HEK293 (cell line): ENCODE measurements around the gene CEMIP2.

Experiments
- CTCF ChIA-PET: fragments of 350-600 bp; formaldehyde crosslinking; extraction: SDS; loops from one replicate; lab custom pipeline; 2021; ENCODE audit warnings: antibody characterized with exemption; lab: Yijun Ruan, JAX
- POLR2A ChIA-PET: fragments of 300-600 bp; formaldehyde crosslinking; extraction: SDS; loops from one replicate; lab custom pipeline; 2020; ENCODE audit warnings: antibody characterized with exemption, inconsistent platforms; lab: Yijun Ruan, JAX
- H3K27ac ChIP-seq: fragments of 200-500 bp; sonication (Bioruptor generic); 2 replicates; pipeline ENCODE4 v1.5.1; 2014; ENCODE audit warnings: low read depth, low read length, control low read depth, inconsistent platforms; ENCODE audit errors: extremely low read depth
- H3K36me3 ChIP-seq, 2 experiments: fragments of 200-500 bp in 1 of 2; sonication (Bioruptor generic) in 1 of 2; 1 replicate in 1 of 2; 2 replicates in 1 of 2; pipeline ENCODE4 v1.5.1; 2014 to 2017; ENCODE audit warnings: inconsistent platforms in 2 of 2, low read length in 2 of 2; ENCODE audit not compliant: control insufficient read depth in 2 of 2, insufficient read depth in 1 of 2
- H3K4me1 ChIP-seq: fragments of 200-500 bp; sonication (Bioruptor generic); 2 replicates; pipeline ENCODE4 v1.5.1; 2014; ENCODE audit warnings: mild to moderate bottlenecking, low read length, inconsistent platforms; ENCODE audit not compliant: control insufficient read depth, insufficient read depth
- H3K4me3 ChIP-seq: 2 replicates; pipeline ENCODE4 v1.5.1; 2011; ENCODE audit warnings: low read depth, mild to moderate bottlenecking, control low read depth, low read length, moderate library complexity
- H3K9me3 ChIP-seq: fragments of 200-500 bp; sonication (Bioruptor generic); 2 replicates; pipeline ENCODE4 v1.5.1; 2014; ENCODE audit warnings: low read depth, low read length, inconsistent platforms; ENCODE audit not compliant: control insufficient read depth, insufficient read depth
- KLF17 ChIP-seq: fragments of 450-650 bp; formaldehyde crosslinking; IDR thresholded peaks from 2 replicates; pipeline ENCODE4 v1.5.1; 2016; ENCODE audit warnings: missing biosample characterization, missing genetic modification characterization
- MEIS1 ChIP-seq: sonication (generic); formaldehyde crosslinking; IDR thresholded peaks from 2 replicates; pipeline ENCODE4 v1.8.1; 2022; ENCODE audit warnings: missing genetic modification reagents, mild to moderate bottlenecking, borderline replicate concordance
- PRDM1 ChIP-seq: fragments of 450-650 bp; formaldehyde crosslinking; IDR thresholded peaks from 2 replicates; pipeline ENCODE4; 2016; ENCODE audit warnings: missing biosample characterization, missing genetic modification characterization
- TCF7L2 ChIP-seq: IDR thresholded peaks from 2 replicates; pipeline ENCODE4 v1.6.1; 2011; ENCODE audit warnings: low read depth, mild to moderate bottlenecking, inconsistent platforms, low read length, moderate library complexity, borderline replicate concordance
- TSHZ1 ChIP-seq: fragments of 450-650 bp; formaldehyde crosslinking; IDR thresholded peaks from 2 replicates; pipeline ENCODE4 v1.5.1; 2016; ENCODE audit warnings: missing biosample characterization, missing genetic modification characterization, borderline replicate concordance
- ZBTB17 ChIP-seq: fragments of 450-650 bp; formaldehyde crosslinking; IDR thresholded peaks from 2 replicates; pipeline ENCODE4 v1.5.1; 2016; ENCODE audit warnings: missing biosample characterization, missing genetic modification characterization
- ZEB2 ChIP-seq: fragments of 450-650 bp; formaldehyde crosslinking; IDR thresholded peaks from 2 replicates; pipeline ENCODE4 v1.5.1; 2016; ENCODE audit warnings: missing biosample characterization, missing genetic modification characterization
- ZNF404 ChIP-seq: fragments of 450-650 bp; formaldehyde crosslinking; IDR thresholded peaks from 2 replicates; pipeline ENCODE4 v1.5.1; 2017; ENCODE audit warnings: missing biosample characterization, missing genetic modification characterization
- ZNF549 ChIP-seq: fragments of 450-650 bp; IDR thresholded peaks from 2 replicates; pipeline ENCODE4 v1.5.1; 2018; ENCODE audit warnings: missing biosample characterization, missing genetic modification characterization, mild to moderate bottlenecking, inconsistent platforms, moderate library complexity
- ZNF600 ChIP-seq: fragments of 450-650 bp; formaldehyde crosslinking; IDR thresholded peaks from 2 replicates; pipeline ENCODE4 v1.5.1; 2016; ENCODE audit warnings: missing biosample characterization, missing genetic modification characterization
- ZNF626 ChIP-seq: fragments of 450-650 bp; sonication (Bioruptor Pico); formaldehyde crosslinking; IDR thresholded peaks from 2 replicates; pipeline ENCODE4 v1.5.1; 2018; ENCODE audit warnings: missing biosample characterization, missing genetic modification characterization, inconsistent platforms
- ZNF629 ChIP-seq: fragments of 450-650 bp; formaldehyde crosslinking; IDR thresholded peaks from 2 replicates; pipeline ENCODE4 v1.5.1; 2017; ENCODE audit warnings: missing biosample characterization, missing genetic modification characterization
- ZNF777 ChIP-seq: fragments of 450-650 bp; formaldehyde crosslinking; IDR thresholded peaks from 2 replicates; pipeline ENCODE4 v1.5.1; 2017; ENCODE audit warnings: missing biosample characterization, missing genetic modification characterization, borderline replicate concordance
- TF ChIP-seq, protein P1 (sequence below): fragments of 450-650 bp; formaldehyde crosslinking; IDR thresholded peaks from 2 replicates; pipeline ENCODE4 v1.5.1; 2017; ENCODE audit warnings: missing biosample characterization, missing genetic modification characterization
- TF ChIP-seq, protein P2 (sequence below): fragments of 450-650 bp; formaldehyde crosslinking; IDR thresholded peaks from 2 replicates; pipeline ENCODE4 v1.5.1; 2017; ENCODE audit warnings: missing biosample characterization, missing genetic modification characterization

Gene CEMIP2

DNA sequence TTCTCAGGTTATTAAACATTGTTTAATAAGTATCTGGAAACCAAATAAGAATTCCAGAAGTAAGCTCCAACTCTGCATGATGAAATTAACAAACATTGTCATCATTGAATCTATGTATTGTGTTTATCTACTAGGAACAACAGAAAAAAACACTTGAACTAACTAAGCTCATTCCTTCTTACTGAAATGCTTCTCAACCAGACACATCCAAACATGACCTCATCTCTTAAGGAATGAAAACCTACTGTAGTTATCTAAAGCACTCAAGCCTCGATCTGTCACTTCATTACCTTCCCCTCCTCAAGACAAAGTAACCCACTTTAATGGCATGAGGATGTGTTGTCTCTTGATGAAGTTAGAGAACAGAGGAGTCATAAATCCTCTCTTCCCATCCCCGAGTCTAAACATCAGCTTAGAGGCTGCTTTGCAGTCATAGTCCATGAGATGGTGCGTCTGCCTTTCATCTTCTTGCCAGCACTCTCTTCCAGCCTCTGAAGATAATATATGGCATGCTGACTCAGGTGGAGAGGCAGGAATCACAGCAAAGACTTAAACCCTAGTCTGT lies 86.5 kb downstream of the CEMIP2 start (continued):
- peak; percentile 60 for TF ChIP-seq ZBTB17 (tag by site-specific recombination)
- peak; percentile 35; the same call in 1 of the 2 replicates for TF ChIP-seq ZEB2 (tag by site-specific recombination)
- TF ChIP-seq TCF7L2 = peak; percentile 56; the same call in 1 of the 2 replicates
- peak; percentile 46; the same call in 1 of the 2 replicates for TF ChIP-seq ZNF600 (tag by site-specific recombination)
- TF ChIP-seq, protein P1, sequence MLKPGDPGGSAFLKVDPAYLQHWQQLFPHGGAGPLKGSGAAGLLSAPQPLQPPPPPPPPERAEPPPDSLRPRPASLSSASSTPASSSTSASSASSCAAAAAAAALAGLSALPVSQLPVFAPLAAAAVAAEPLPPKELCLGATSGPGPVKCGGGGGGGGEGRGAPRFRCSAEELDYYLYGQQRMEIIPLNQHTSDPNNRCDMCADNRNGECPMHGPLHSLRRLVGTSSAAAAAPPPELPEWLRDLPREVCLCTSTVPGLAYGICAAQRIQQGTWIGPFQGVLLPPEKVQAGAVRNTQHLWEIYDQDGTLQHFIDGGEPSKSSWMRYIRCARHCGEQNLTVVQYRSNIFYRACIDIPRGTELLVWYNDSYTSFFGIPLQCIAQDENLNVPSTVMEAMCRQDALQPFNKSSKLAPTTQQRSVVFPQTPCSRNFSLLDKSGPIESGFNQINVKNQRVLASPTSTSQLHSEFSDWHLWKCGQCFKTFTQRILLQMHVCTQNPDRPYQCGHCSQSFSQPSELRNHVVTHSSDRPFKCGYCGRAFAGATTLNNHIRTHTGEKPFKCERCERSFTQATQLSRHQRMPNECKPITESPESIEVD (tag by site-specific recombination) = peak; percentile 24; the same call in 1 of the 2 replicates
- TF ChIP-seq MEIS1 (CRISPR knock-in tag) = peak; percentile 65; the same call in 1 of the 2 replicates
- peak; percentile 73 for TF ChIP-seq PRDM1 (tag by site-specific recombination)
- no peak for TF ChIP-seq ZNF404 (tag by site-specific recombination)
- TF ChIP-seq TSHZ1 (tag by site-specific recombination) = 0 out of 2 replicates have a peak, but pooled peaks have one; percentile 26
- TF ChIP-seq ZNF629 (tag by site-specific recombination) = peak; percentile 62

GRCh38 chr9:71681104-71681707 lies 87.1 kb downstream of the CEMIP2 start:
- POLR2A ChIA-PET = interaction anchor here (1.2 to 2.8 kb wide), 6 partner anchors 17 to 230 kb away, joined by 3 to 17 read pairs (median 4); partner anchors contain the start of genes ABHD17B and C9orf85
- H3K4me1 ChIP-seq = 0 out of 2 replicates have a peak, but pooled peaks cover 3% of the 10 kb centered on the region
- TF ChIP-seq ZNF549 = no peak
- H3K27ac ChIP-seq = no peak overlapping the region
- H3K36me3 ChIP-seq = no peaks in the 10 kb centered on the region
- CTCF ChIA-PET = interaction anchor here (0.6 to 2.5 kb wide), 12 partner anchors 12 to 119 kb away, joined by 3 to 13 read pairs (median 5); no protein-coding TSS in a partner anchor
- no peaks in the 10 kb centered on the region for H3K9me3 ChIP-seq
- H3K4me3 ChIP-seq = no peak overlapping the region

DNA sequence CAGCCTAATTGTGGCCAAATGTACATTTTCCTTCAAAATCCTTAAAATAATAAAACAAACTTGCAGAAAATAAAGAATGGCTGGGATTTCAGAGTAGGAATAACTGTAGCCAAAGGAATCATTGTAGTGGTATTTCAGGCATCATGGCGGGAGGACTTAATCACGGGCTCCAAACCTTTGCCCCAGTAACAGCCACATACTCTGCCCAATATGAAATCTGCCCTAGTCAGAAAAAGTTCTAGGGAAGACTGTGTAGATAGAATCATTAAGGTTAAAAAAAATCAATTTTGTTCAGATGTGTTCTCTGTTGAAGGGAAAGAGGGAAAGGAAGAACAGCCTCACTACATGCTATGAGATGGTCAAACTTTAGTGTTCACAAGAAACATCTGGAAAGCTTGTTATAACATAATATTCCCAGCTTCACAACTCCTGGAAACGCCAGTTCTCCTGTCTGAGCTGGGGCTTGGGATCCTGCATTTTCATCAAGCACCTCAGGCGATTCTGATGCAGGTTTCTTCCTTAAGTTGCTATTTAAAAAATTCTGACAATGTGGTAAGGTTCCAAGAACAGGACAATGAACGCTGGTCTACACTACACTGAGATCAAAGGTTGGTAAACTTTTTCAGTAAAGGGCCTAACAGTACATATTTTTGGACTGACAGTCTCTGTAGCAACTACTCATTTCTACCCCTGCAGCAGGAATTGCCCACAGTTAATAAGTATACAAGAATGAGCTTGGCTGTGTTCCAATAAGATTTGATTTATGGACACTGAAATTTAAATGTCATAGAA lies 87.9 kb downstream of the CEMIP2 start:
- H3K27ac ChIP-seq = no peak overlapping the region
- TF ChIP-seq ZNF777 (tag by site-specific recombination) (no peak), ZNF626 (tag by site-specific recombination) (no peak), KLF17 (tag by site-specific recombination) (no peak)
- TF ChIP-seq, protein P2, sequence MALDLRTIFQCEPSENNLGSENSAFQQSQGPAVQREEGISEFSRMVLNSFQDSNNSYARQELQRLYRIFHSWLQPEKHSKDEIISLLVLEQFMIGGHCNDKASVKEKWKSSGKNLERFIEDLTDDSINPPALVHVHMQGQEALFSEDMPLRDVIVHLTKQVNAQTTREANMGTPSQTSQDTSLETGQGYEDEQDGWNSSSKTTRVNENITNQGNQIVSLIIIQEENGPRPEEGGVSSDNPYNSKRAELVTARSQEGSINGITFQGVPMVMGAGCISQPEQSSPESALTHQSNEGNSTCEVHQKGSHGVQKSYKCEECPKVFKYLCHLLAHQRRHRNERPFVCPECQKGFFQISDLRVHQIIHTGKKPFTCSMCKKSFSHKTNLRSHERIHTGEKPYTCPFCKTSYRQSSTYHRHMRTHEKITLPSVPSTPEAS = no peak
- CTCF ChIA-PET = interaction anchor here (1.1 to 2.5 kb wide), 7 partner anchors 28 to 89 kb away, joined by 3 to 13 read pairs (median 5); no protein-coding TSS in a partner anchor

More for the DNA sequence above, 87.9 kb downstream of the CEMIP2 start:
- Histone ChIP-seq H3K4me1 (0 out of 2 replicates have a peak, but pooled peaks cover 3% of the 10 kb centered on the region), H3K36me3 (no peaks in the 10 kb centered on the region), H3K4me3 (no peak overlapping the region), H3K9me3 (no peaks in the 10 kb centered on the region)
- POLR2A ChIA-PET = interaction anchor here (1.4 to 2.8 kb wide), 3 partner anchors 16 to 89 kb away, joined by 3 to 17 read pairs (median 4); no protein-coding TSS in a partner anchor
